IMR-90 (cell line): ENCODE results near the gene DESI1. TPM values are rescaled to one million over a fixed set of nuclear protein-coding genes. Genes with fewer than 3 reads are reported as not detected.

Experiments
- ATAC-seq: fragments of 200-7000 bp; cut with Tn5 transposase; 2 replicates; pipeline ENCODE4 v1.9.1; 2020; ENCODE audit warnings: low read depth, mild to moderate bottlenecking, moderate library complexity
- BruUV-seq: library from RNA; stranded (reverse); fragments of 400-500 nt; replicated peaks from 2 replicates; lab custom pipeline; 2021; lab: Mats Ljungman, UMichigan
- CTCF ChIA-PET: fragments of 300-600 bp; formaldehyde crosslinking; extraction: SDS; loops from one replicate; lab custom pipeline; 2021; ENCODE audit warnings: antibody characterized with exemption; lab: Yijun Ruan, JAX
- POLR2A ChIA-PET: fragments of 300-600 bp; sonication (Branson Sonifier 250); formaldehyde crosslinking; loops from one replicate; lab custom pipeline; 2022; ENCODE audit warnings: antibody characterized with exemption; ENCODE audit not compliant: unreplicated experiment; lab: Charles Lee
- DNase-seq: peaks from one replicate; pipeline ENCODE4 v3.0.0; 2013
- H2AFZ ChIP-seq: replicated peaks from 2 replicates; pipeline ENCODE3; 2013; ENCODE audit warnings: low read length, mild to moderate bottlenecking; ENCODE audit not compliant: poor library complexity
- H2AK5ac ChIP-seq: 2 replicates; pipeline ENCODE4 v1.6.1; 2013; ENCODE audit warnings: low read depth, low read length, inconsistent platforms
- H2AK9ac ChIP-seq: replicated peaks from 2 replicates; pipeline ENCODE3; 2013; ENCODE audit warnings: mild to moderate bottlenecking, low read depth, low read length, moderate library complexity; ENCODE audit not compliant: poor library complexity
- H2BK120ac ChIP-seq: 2 replicates; pipeline ENCODE4 v1.6.1; 2013; ENCODE audit warnings: low read depth, low read length, inconsistent platforms
- H2BK15ac ChIP-seq: 3 replicates; pipeline ENCODE4 v1.6.1; 2013; ENCODE audit warnings: low read depth, low read length, inconsistent platforms
- H2BK20ac ChIP-seq: 2 replicates; pipeline ENCODE4 v1.6.1; 2013; ENCODE audit warnings: low read depth, mild to moderate bottlenecking, inconsistent platforms, low read length, moderate library complexity
- H2BK5ac ChIP-seq: 2 replicates; pipeline ENCODE4 v1.6.1; 2013; ENCODE audit warnings: mild to moderate bottlenecking, low read depth, low read length, inconsistent platforms; ENCODE audit not compliant: poor library complexity, severe bottlenecking
- H3K14ac ChIP-seq: replicated peaks from 2 replicates; pipeline ENCODE4 v1.6.1; 2013; ENCODE audit warnings: low read depth, low read length, inconsistent platforms
- H3K18ac ChIP-seq: 2 replicates; pipeline ENCODE4 v1.6.1; 2013; ENCODE audit warnings: low read depth, low read length, control low read depth
- H3K23ac ChIP-seq: 2 replicates; pipeline ENCODE4 v1.6.1; 2013; ENCODE audit warnings: low read depth, low read length, inconsistent platforms
- H3K27ac ChIP-seq: 2 replicates; pipeline ENCODE4 v1.5.1; 2013; ENCODE audit warnings: mild to moderate bottlenecking, control low read depth, low read length; ENCODE audit not compliant: insufficient read depth
- H3K27me3 ChIP-seq: 2 replicates; pipeline ENCODE4 v1.6.1; 2013; ENCODE audit warnings: low read length; ENCODE audit not compliant: control insufficient read depth, insufficient read depth
- H3K36me3 ChIP-seq: 2 replicates; pipeline ENCODE4 v1.6.1; 2013; ENCODE audit warnings: low read length, mixed read lengths; ENCODE audit not compliant: control insufficient read depth, insufficient read depth
- H3K4ac ChIP-seq: 2 replicates; pipeline ENCODE4 v1.6.1; 2013; ENCODE audit warnings: low read depth, low read length, inconsistent platforms
- H3K4me1 ChIP-seq: 2 replicates; pipeline ENCODE4 v1.6.1; 2013; ENCODE audit warnings: low read length, mixed read lengths; ENCODE audit not compliant: control insufficient read depth, insufficient read depth
- H3K4me2 ChIP-seq: 2 replicates; pipeline ENCODE4 v1.6.1; 2013; ENCODE audit warnings: low read depth, mild to moderate bottlenecking, control low read depth, low read length, moderate library complexity
- H3K4me3 ChIP-seq: 2 replicates; pipeline ENCODE4 v1.5.1; 2013; ENCODE audit warnings: low read depth, mild to moderate bottlenecking, control low read depth, low read length, moderate library complexity; ENCODE audit not compliant: insufficient read depth
- H3K56ac ChIP-seq: 2 replicates; pipeline ENCODE4 v1.6.1; 2013; ENCODE audit warnings: low read length, inconsistent platforms; ENCODE audit not compliant: insufficient read depth; ENCODE audit errors: extremely low read depth
- H3K79me1 ChIP-seq, 2 experiments: 2 replicates each; pipeline ENCODE4 v1.6.1; 2013; ENCODE audit warnings: low read length in 2 of 2, inconsistent platforms in 1 of 2, low read depth in 1 of 2
- H3K9ac ChIP-seq: 2 replicates; pipeline ENCODE4 v1.6.1; 2013; ENCODE audit warnings: low read depth, low read length, control low read depth
- H3K9me1 ChIP-seq: 2 replicates; pipeline ENCODE4 v1.6.1; 2013; ENCODE audit warnings: low read length, inconsistent platforms; ENCODE audit not compliant: insufficient read depth
- H3K9me3 ChIP-seq: 2 replicates; pipeline ENCODE4 v1.6.1; 2013; ENCODE audit warnings: low read length; ENCODE audit not compliant: control insufficient read depth, insufficient read depth
- H4K20me1 ChIP-seq: 2 replicates; pipeline ENCODE4 v1.6.1; 2013; ENCODE audit warnings: low read length, inconsistent platforms; ENCODE audit not compliant: insufficient read depth
- H4K5ac ChIP-seq: 2 replicates; pipeline ENCODE4 v1.6.1; 2013; ENCODE audit warnings: mild to moderate bottlenecking, low read depth, low read length, control low read depth
- H4K8ac ChIP-seq, 2 experiments: 2 replicates each; pipeline ENCODE4 v1.6.1; 2013; ENCODE audit warnings: low read depth in 2 of 2, low read length in 2 of 2, control low read depth in 1 of 2, inconsistent platforms in 1 of 2
- H4K91ac ChIP-seq: 2 replicates; pipeline ENCODE4 v1.6.1; 2013; ENCODE audit warnings: low read depth, low read length, inconsistent platforms; ENCODE audit not compliant: insufficient read depth
- BHLHE40 ChIP-seq: fragments of 150-350 bp; IDR thresholded peaks from 2 replicates; pipeline ENCODE4 v1.6.1; 2016; ENCODE audit warnings: mild to moderate bottlenecking, low read depth, low read length
- CEBPB ChIP-seq: IDR thresholded peaks from 2 replicates; pipeline ENCODE4 v1.6.1; 2012; ENCODE audit warnings: low read depth, low read length, improper control_type of control experiment
- CHD1 ChIP-seq: IDR thresholded peaks from 2 replicates; pipeline ENCODE4 v1.6.1; 2012; ENCODE audit warnings: low read depth, low read length, improper control_type of control experiment
- CTCF ChIP-seq: conservative IDR thresholded peaks from 2 replicates; pipeline ENCODE4 v1.5.1; 2012; ENCODE audit warnings: mild to moderate bottlenecking, low read depth, low read length, improper control_type of control experiment
- ELK1 ChIP-seq: fragments of 150-350 bp; IDR thresholded peaks from 2 replicates; pipeline ENCODE4 v1.6.1; 2016; ENCODE audit warnings: low read depth, mild to moderate bottlenecking, low read length, moderate library complexity, borderline replicate concordance
- FOS ChIP-seq: fragments of 150-350 bp; IDR thresholded peaks from 2 replicates; pipeline ENCODE4 v1.6.1; 2016; ENCODE audit warnings: low read depth, low read length
- MAZ ChIP-seq: IDR thresholded peaks from 2 replicates; pipeline ENCODE4 v1.6.1; 2012; ENCODE audit warnings: low read depth, mild to moderate bottlenecking, low read length, improper control_type of control experiment, moderate library complexity, borderline replicate concordance
- NFE2L2 ChIP-seq: fragments of 150-350 bp; IDR thresholded peaks from 2 replicates; pipeline ENCODE4 v1.6.1; 2016; ENCODE audit warnings: low read depth, mild to moderate bottlenecking, low read length
- POLR2A ChIP-seq: IDR thresholded peaks from 2 replicates; pipeline ENCODE4 v1.6.1; 2012; ENCODE audit warnings: mild to moderate bottlenecking, low read depth, low read length
- RAD21 ChIP-seq: IDR thresholded peaks from 2 replicates; pipeline ENCODE4 v1.6.1; 2012; ENCODE audit warnings: low read length, improper control_type of control experiment
- RCOR1 ChIP-seq: IDR thresholded peaks from 2 replicates; pipeline ENCODE4 v1.6.1; 2012; ENCODE audit warnings: mild to moderate bottlenecking, low read length, improper control_type of control experiment; ENCODE audit not compliant: insufficient replicate concordance
- RFX5 ChIP-seq: IDR thresholded peaks from 2 replicates; pipeline ENCODE4 v1.8.0; 2012; ENCODE audit warnings: low read depth, mild to moderate bottlenecking, low read length, moderate library complexity
- SMC3 ChIP-seq: fragments of 150-350 bp; IDR thresholded peaks from 2 replicates; pipeline ENCODE4 v1.6.1; 2016; ENCODE audit warnings: low read depth, mild to moderate bottlenecking, antibody characterized with exemption, low read length, moderate library complexity
- USF2 ChIP-seq: fragments of 150-350 bp; IDR thresholded peaks from 2 replicates; pipeline ENCODE4 v1.6.1; 2017; ENCODE audit warnings: mild to moderate bottlenecking, antibody characterized with exemption, low read length, low read depth
- WGBS, 2 experiments: methylation state at CpG; one replicate each; pipeline versions ENCODE4 v1.1.5 to v1.1.7; 2013; ENCODE audit warnings: missing lambda C conversion rate in 2 of 2; ENCODE audit not compliant: insufficient read length in 1 of 2; ENCODE audit errors: extremely low coverage in 2 of 2; 5-methylcytosine and 5-hydroxymethylcytosine counted together
- dilution Hi-C: fragments of 300-500 bp; cut with HindIII; formaldehyde crosslinking; loops from one replicate; pipeline ENCODE4 v1.14.3; 2018; ENCODE audit warnings: low sequenced_read_pairs; ENCODE audit not compliant: unreplicated experiment
- in situ Hi-C: fragments of 300-500 bp; cut with MboI; formaldehyde crosslinking; loops from 3 replicates; pipeline ENCODE4 v1.14.3; 2019; ENCODE audit warnings: low sequenced_read_pairs, inconsistent platforms, mixed read lengths
- intact Hi-C: fragments of 100-400 bp; cut with micrococcal nuclease; formaldehyde crosslinking; loops from 2 replicates; pipeline ENCODE4 v1.10.0; 2022
- polyA plus RNA-seq, 3 experiments: library from polyadenylated mRNA; depleted of rRNA; stranded (reverse); fragments of >200 nt; gene quantifications; 2 replicates each; pipeline ENCODE4 v1.2.3, GENCODE V29; 2012; ENCODE audit warnings: low replicate concordance in 1 of 3
- total RNA-seq: library from RNA; depleted of rRNA; stranded (reverse); fragments of >200 nt; gene quantifications from 2 replicates; pipeline ENCODE4 v1.2.3, GENCODE V29; 2012

DESI1 gene
- total and polyA plus RNA-seq, 2 of the 4 experiments (the other 2 are of a cell fraction): 14.5 to 24.9 TPM

- intact Hi-C loops (no loop called here), in situ Hi-C loops (no loop called here), dilution Hi-C loops (no loop called here)
- no peak overlapping the region for H4K5ac ChIP-seq
- peaks cover 18 to 50% of the 10 kb centered on the region in 2 experiments for H3K79me1 ChIP-seq
- CTCF ChIA-PET: no interaction called here
- no peak overlapping the region for H2AFZ ChIP-seq
- peaks cover 3% of the 10 kb centered on the region; the same call in 1 of the 2 replicates for H3K36me3 ChIP-seq
- POLR2A ChIA-PET: no interaction called here
- H3K9ac ChIP-seq: no peak overlapping the region
- no peak overlapping the region for H2AK9ac ChIP-seq
- no peak overlapping the region for H2AK5ac ChIP-seq
- H3K4me3 ChIP-seq: no peak overlapping the region
- peaks cover 5% of the 10 kb centered on the region; the same call in 1 of the 2 replicates for H3K9me1 ChIP-seq
- ATAC-seq (peak; percentile 27; the same call in 1 of the 2 replicates), DNase-seq (peak; percentile 39)
- H4K91ac ChIP-seq: no peak overlapping the region
- no peak overlapping the region for H3K23ac ChIP-seq
- no peak overlapping the region for H3K27ac ChIP-seq
- H3K18ac ChIP-seq: no peak overlapping the region
- H3K27me3 ChIP-seq: no peaks in the 10 kb centered on the region
- H4K20me1 ChIP-seq: peaks cover 11% of the 10 kb centered on the region; the same call in 1 of the 2 replicates
- no peaks in the 10 kb centered on the region; the same call in 1 of the 2 replicates for H3K4me1 ChIP-seq
- no peak overlapping the region for H3K4me2 ChIP-seq
- H2BK20ac ChIP-seq: no peak overlapping the region
- H2BK5ac ChIP-seq: no peak overlapping the region
- no peak overlapping the region for H3K56ac ChIP-seq
- H3K14ac ChIP-seq: no peak overlapping the region
- TF ChIP-seq POLR2A (no peak), RAD21 (no peak), CTCF (no peak), BHLHE40 (no peak), SMC3 (no peak), FOS (no peak), RCOR1 (no peak), MAZ (no peak), ELK1 (no peak), CHD1 (no peak), CEBPB (no peak), RFX5 (no peak), NFE2L2 (no peak), USF2 (no peak)
- H3K9me3 ChIP-seq: no peaks in the 10 kb centered on the region
- H2BK120ac ChIP-seq: no peak overlapping the region
- H2BK15ac ChIP-seq: no peak overlapping the region
- BruUV-seq: no TSS peak
- H3K4ac ChIP-seq: no peak overlapping the region
- no CpG with 5 or more reads among the region's 2 CpGs for WGBS, 2 experiments
- H4K8ac ChIP-seq: no peak overlapping the region
These were observed 7.4 kb downstream of the DESI1 start for GRCh38 chr22:41613456-41613855.
